Parathyroid adenoma (tissue), 2 donors: ENCODE results near the gene INTS14.

Experiments
- H2AFZ ChIP-seq: fragments of 300-600 bp; sonication (generic); one replicate; pipeline ENCODE4 v1.7.0; 2017; ENCODE audit warnings: antibody characterized with exemption, mild to moderate bottlenecking
- H3K27ac ChIP-seq: fragments of 300-600 bp; sonication (generic); one replicate; pipeline ENCODE4 v1.7.0; 2017
- H3K27me3 ChIP-seq: fragments of 300-600 bp; sonication (generic); one replicate; pipeline ENCODE4 v1.7.0; 2017; ENCODE audit warnings: low read length; ENCODE audit not compliant: control insufficient read depth, insufficient read depth
- H3K36me3 ChIP-seq: fragments of 300-600 bp; sonication (generic); one replicate; pipeline ENCODE4 v1.7.0; 2017; ENCODE audit warnings: low read length; ENCODE audit not compliant: control insufficient read depth, insufficient read depth
- H3K4me1 ChIP-seq: fragments of 300-600 bp; sonication (generic); one replicate; pipeline ENCODE4 v1.7.0; 2017; ENCODE audit warnings: control low read depth
- H3K4me2 ChIP-seq: fragments of 300-600 bp; sonication (generic); one replicate; pipeline ENCODE4 v1.7.0; 2017; ENCODE audit warnings: low read length
- H3K4me3 ChIP-seq: fragments of 300-600 bp; sonication (generic); one replicate; pipeline ENCODE4 v1.7.0; 2017; ENCODE audit warnings: low read depth, low read length
- H3K79me2 ChIP-seq: fragments of 300-600 bp; sonication (generic); one replicate; pipeline ENCODE4 v1.7.0; 2017; ENCODE audit warnings: control low read depth
- H3K9ac ChIP-seq: fragments of 300-600 bp; sonication (generic); one replicate; pipeline ENCODE4 v1.7.0; 2017; ENCODE audit warnings: mild to moderate bottlenecking
- H3K9me3 ChIP-seq: fragments of 300-600 bp; sonication (generic); one replicate; pipeline ENCODE4 v1.7.0; 2017; ENCODE audit warnings: low read length; ENCODE audit not compliant: control insufficient read depth
- CTCF ChIP-seq: fragments of 300-600 bp; sonication (generic); IDR thresholded peaks from one replicate; pipeline ENCODE4 v1.7.0; 2017; ENCODE audit warnings: antibody characterized with exemption, mild to moderate bottlenecking
- donor health status: primary hyperparathyroidism.

Gene INTS14

GRCh38 chr15:65653801-65654521 is 43.0 kb upstream of the INTS14 start:
- H3K27ac ChIP-seq = no peak overlapping the region
- no peak overlapping the region for H3K4me2 ChIP-seq
- no peak overlapping the region for H3K4me3 ChIP-seq
- no peak overlapping the region for H2AFZ ChIP-seq
- H3K9me3 ChIP-seq = no peaks in the 10 kb centered on the region
- no peaks in the 10 kb centered on the region for H3K79me2 ChIP-seq
- no peak overlapping the region for H3K9ac ChIP-seq
- TF ChIP-seq CTCF = no peak
- no peaks in the 10 kb centered on the region for H3K27me3 ChIP-seq
- H3K4me1 ChIP-seq = no peaks in the 10 kb centered on the region
- H3K36me3 ChIP-seq = no peaks in the 10 kb centered on the region

DNA sequence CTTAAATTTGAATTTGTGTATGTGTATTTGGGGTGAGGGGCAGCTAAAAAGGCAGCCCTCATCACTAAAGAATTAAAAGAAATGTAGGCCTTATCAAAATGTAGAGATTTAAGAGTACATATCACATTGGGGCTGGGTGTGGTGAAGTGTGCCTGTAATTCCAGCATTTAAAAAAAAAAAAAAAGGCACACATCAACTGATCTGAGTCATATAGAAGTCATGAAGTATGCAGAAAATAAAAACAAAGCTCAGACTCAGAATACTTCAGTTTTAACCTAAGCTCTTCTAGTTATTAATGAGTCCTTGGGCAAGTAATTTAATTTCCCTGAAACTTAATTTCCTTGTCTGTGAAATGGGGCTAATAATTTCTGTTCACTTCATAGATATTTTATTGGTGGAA is 42.4 kb upstream of the INTS14 start:
- no peak overlapping the region for H3K4me3 ChIP-seq
- no peaks in the 10 kb centered on the region for H3K4me1 ChIP-seq
- TF ChIP-seq CTCF = no peak
- no peak overlapping the region for H3K9ac ChIP-seq
- no peak overlapping the region for H3K4me2 ChIP-seq
- H3K9me3 ChIP-seq = no peaks in the 10 kb centered on the region
- no peaks in the 10 kb centered on the region for H3K36me3 ChIP-seq
- H3K27me3 ChIP-seq = no peaks in the 10 kb centered on the region
- no peaks in the 10 kb centered on the region for H3K79me2 ChIP-seq
- H2AFZ ChIP-seq = no peak overlapping the region
- no peak overlapping the region for H3K27ac ChIP-seq

DNA sequence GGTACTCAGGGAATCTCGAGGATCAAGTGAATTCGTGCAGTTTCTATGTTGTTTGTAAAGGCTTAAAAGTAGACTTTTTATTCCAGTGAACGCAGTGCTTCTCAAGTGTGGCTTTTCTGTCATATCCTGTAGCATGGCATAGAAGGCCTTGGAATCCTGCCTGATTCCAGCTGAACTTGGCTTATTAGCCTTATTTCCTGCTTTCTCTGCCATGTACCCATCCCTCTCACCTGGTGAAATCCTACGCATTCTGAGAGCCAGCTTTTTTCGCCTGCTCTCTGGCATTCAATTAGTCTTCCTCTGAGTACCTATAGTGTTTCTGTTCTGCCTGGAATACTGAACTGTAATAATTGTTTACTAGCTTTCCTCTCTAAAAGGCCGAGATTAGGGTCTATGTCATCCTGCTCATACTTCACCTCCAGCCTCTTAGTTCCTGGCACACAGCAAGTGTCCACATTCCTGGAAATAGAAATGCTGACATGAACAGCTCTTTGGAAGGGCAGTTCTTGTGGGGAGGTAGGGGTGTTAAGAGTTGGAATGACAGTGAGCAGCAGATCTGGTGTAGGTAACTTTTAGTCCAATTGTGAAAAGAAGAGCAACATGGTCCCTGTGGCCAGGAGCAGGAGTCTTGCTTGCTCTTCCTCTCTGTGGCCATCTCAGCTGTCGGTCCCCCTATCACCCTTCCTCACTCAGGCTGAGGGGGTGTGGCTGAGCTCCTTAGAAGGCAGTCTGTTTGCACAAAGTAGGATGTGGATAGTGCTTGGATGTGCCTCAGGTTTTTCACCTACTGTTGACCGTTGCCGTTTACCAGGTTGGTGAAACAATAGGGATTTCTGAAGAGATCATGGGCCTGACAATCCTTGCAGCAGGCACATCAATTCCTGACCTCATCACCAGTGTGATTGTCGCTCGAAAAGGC is 41.2 kb upstream of the INTS14 start:
- no peaks in the 10 kb centered on the region for H3K9me3 ChIP-seq
- no peaks in the 10 kb centered on the region for H3K79me2 ChIP-seq
- H2AFZ ChIP-seq = no peak overlapping the region
- TF ChIP-seq CTCF = no peak
- no peak overlapping the region for H3K4me3 ChIP-seq
- no peak overlapping the region for H3K27ac ChIP-seq
- no peak overlapping the region for H3K4me2 ChIP-seq
- no peaks in the 10 kb centered on the region for H3K27me3 ChIP-seq
- no peaks in the 10 kb centered on the region for H3K36me3 ChIP-seq
- H3K4me1 ChIP-seq = no peaks in the 10 kb centered on the region
- no peak overlapping the region for H3K9ac ChIP-seq

DNA sequence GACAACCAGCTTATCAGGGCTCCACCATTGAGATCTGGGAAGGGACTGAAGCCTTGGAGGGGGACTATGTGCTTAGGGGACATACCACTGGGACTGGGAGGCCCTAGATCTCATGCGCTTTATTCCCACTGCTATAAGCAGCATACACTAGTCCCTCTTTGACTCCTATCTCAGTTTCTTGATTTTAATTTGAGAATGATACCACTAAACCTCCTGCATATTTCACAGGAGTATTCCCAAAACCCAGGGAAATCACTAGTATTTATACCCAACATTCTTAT is 40.1 kb upstream of the INTS14 start:
- TF ChIP-seq CTCF = no peak
- no peaks in the 10 kb centered on the region for H3K36me3 ChIP-seq
- no peak overlapping the region for H3K4me2 ChIP-seq

More for the DNA sequence above, 40.1 kb upstream of the INTS14 start:
- no peaks in the 10 kb centered on the region for H3K9me3 ChIP-seq
- no peaks in the 10 kb centered on the region for H3K79me2 ChIP-seq
- no peak overlapping the region for H3K27ac ChIP-seq
- H3K9ac ChIP-seq = no peak overlapping the region
- no peak overlapping the region for H2AFZ ChIP-seq
- no peaks in the 10 kb centered on the region for H3K27me3 ChIP-seq
- H3K4me3 ChIP-seq = no peak overlapping the region
- H3K4me1 ChIP-seq = no peaks in the 10 kb centered on the region
